ENCODE data around the gene CTIF. TPM values are rescaled to one million over a fixed set of nuclear protein-coding genes. Genes with fewer than 3 reads are reported as not detected.

Gene CTIF
- total and polyA plus RNA-seq, 4 donors = 10.6 to 26.7 (median 12.3) TPM

GRCh38 chr18:48841381-48842258 lies 302.8 kb downstream of the CTIF start:
- DNase-seq (ENCODE audit: low spot score) = no peak
- no peak overlapping the region for H3K9ac ChIP-seq (ENCODE audit: low read depth in 1 of 2, low read length in 2 of 2)
- H3K27me3 ChIP-seq (ENCODE audit: control insufficient read depth in 4 of 4, insufficient read depth in 4 of 4, low read length in 3 of 4) = no peaks in the 10 kb centered on the region
- H3K4me3 ChIP-seq (ENCODE audit: low read depth in 1 of 3, low read length in 3 of 3) = no peak overlapping the region
- peak overlapping the region; percentile 55 to 60 for H3K27ac ChIP-seq (ENCODE audit: low read depth in 1 of 2, low read length in 2 of 2)
- peak; percentile 40 for TF ChIP-seq NR2F2 (IDR thresholded peaks at IDR 0.05)
- TF ChIP-seq GABPA (IDR thresholded peaks at IDR 0.05 in 1 of 2, conservative IDR thresholded peaks at IDR 0.05 in 1 of 2) = no peak
- WGBS = 77% methylated on average over 31 of the region's 31 CpGs
- peaks cover 0 to 3% (median 0%) of the 10 kb centered on the region in 4 donors for H3K4me1 ChIP-seq (ENCODE audit: control insufficient read depth in 4 of 4, insufficient read depth in 4 of 4, low read length in 3 of 4)
- H3K9me3 ChIP-seq (ENCODE audit: control insufficient read depth in 4 of 4, low read length in 3 of 4) = no peaks in the 10 kb centered on the region
- H3K36me3 ChIP-seq (ENCODE audit: control insufficient read depth in 4 of 4, insufficient read depth in 3 of 4, low read depth in 1 of 4, low read length in 3 of 4) = no peaks in the 10 kb centered on the region

- Histone ChIP-seq H3K27me3 (ENCODE audit: control insufficient read depth in 4 of 4, insufficient read depth in 4 of 4, low read length in 3 of 4) (no peaks in the 10 kb centered on the region), H3K9me3 (ENCODE audit: control insufficient read depth in 4 of 4, low read length in 3 of 4) (no peaks in the 10 kb centered on the region), H3K4me3 (ENCODE audit: low read depth in 1 of 3, low read length in 3 of 3) (no peak overlapping the region), H3K9ac (ENCODE audit: low read depth in 1 of 2, low read length in 2 of 2) (no peak overlapping the region), H3K27ac (ENCODE audit: low read depth in 1 of 2, low read length in 2 of 2) (peak overlapping the region; percentile 55 to 60), H3K36me3 (ENCODE audit: control insufficient read depth in 4 of 4, insufficient read depth in 3 of 4, low read depth in 1 of 4, low read length in 3 of 4) (no peaks in the 10 kb centered on the region), H3K4me1 (ENCODE audit: control insufficient read depth in 4 of 4, insufficient read depth in 4 of 4, low read length in 3 of 4) (peaks cover 0 to 3% (median 0%) of the 10 kb centered on the region in 4 donors)
- WGBS = 74% methylated on average over 19 of the region's 19 CpGs
- DNase-seq (ENCODE audit: low spot score) = no peak
- TF ChIP-seq CTCF (IDR thresholded peaks at IDR 0.05; ENCODE audit: low read depth, low read length, missing input control) (no peak), MAX (IDR thresholded peaks at IDR 0.05) (peak; percentile 4), ATF3 (IDR thresholded peaks at IDR 0.05) (no peak), HNF4G (IDR thresholded peaks at IDR 0.05) (no peak), FOXA2 (IDR thresholded peaks at IDR 0.05) (no peak), TAF1 (conservative IDR thresholded peaks at IDR 0.05) (no peak), HNF4A (conservative IDR thresholded peaks at IDR 0.05) (no peak), EGR1 (IDR thresholded peaks at IDR 0.05; ENCODE audit: low read depth in 2 of 2) (no peak), FOXA1 (IDR thresholded peaks at IDR 0.05) (no peak), RAD21 (IDR thresholded peaks at IDR 0.05) (peak; percentile 33 to 34), SP1 (IDR thresholded peaks at IDR 0.05) (peak; percentile 58), GABPA (IDR thresholded peaks at IDR 0.05 in 1 of 2, conservative IDR thresholded peaks at IDR 0.05 in 1 of 2) (no peak), YY1 (IDR thresholded peaks at IDR 0.05) (no peak), JUND (IDR thresholded peaks at IDR 0.05) (no peak), NR2F2 (IDR thresholded peaks at IDR 0.05) (peak; percentile 98), ZBTB33 (IDR thresholded peaks at IDR 0.05) (no peak), REST (IDR thresholded peaks at IDR 0.05) (no peak), RXRA (IDR thresholded peaks at IDR 0.05) (peak; percentile 36 to 44)
Observed at GRCh38 chr18:48842259-48843061, 303.6 kb downstream of the CTIF start.

Measured in liver (tissue), 9 donors.